G401 (cell line): ENCODE data around the gene CCNJL. TPM values are rescaled to one million over a fixed set of nuclear protein-coding genes. Genes with fewer than 3 reads are reported as not detected.

Source experiments
- DNase-seq: peaks from one replicate; pipeline ENCODE4 v3.0.0-alpha.2; 2015; ENCODE audit warnings: low spot score
- in situ Hi-C: cut with HindIII; loops from 2 replicates; pipeline ENCODE4 v1.10.0; 2016; ENCODE audit warnings: low sequenced_read_pairs, mixed read lengths
- total RNA-seq: library from RNA; depleted of rRNA; stranded (reverse); fragments of >200 nt; shearing (Covaris generic); gene quantifications from 2 replicates; pipeline ENCODE4 v1.2.3, GENCODE V29; 2014

The CCNJL gene
- total RNA-seq, 1 experiment from 2014 or later: 5.4 TPM

GRCh38 chr5:160297776-160298175, 14.6 kb downstream of the CCNJL start:
- DNase-seq: no peak
- in situ Hi-C loops: no loop called here

GRCh38 chr5:160297004-160297403, 15.4 kb downstream of the CCNJL start:
- no peak for DNase-seq
- in situ Hi-C loops: no loop called here

GRCh38 chr5:160296496-160296895, 15.9 kb downstream of the CCNJL start:
- in situ Hi-C loops: no loop called here
- no peak for DNase-seq

- peak; percentile 64 for DNase-seq
- in situ Hi-C loops: no loop called here
Observed at GRCh38 chr5:160293901-160294561, 18.3 kb downstream of the CCNJL start.

- in situ Hi-C loops: no loop called here
- no peak for DNase-seq
Observed at GRCh38 chr5:160293386-160293785, 19.0 kb downstream of the CCNJL start.

- in situ Hi-C loops: no loop called here
- no peak for DNase-seq
Observed at GRCh38 chr5:160291467-160291866, 20.9 kb downstream of the CCNJL start.

GRCh38 chr5:160290751-160291150, 21.6 kb downstream of the CCNJL start:
- no peak for DNase-seq
- in situ Hi-C loops: no loop called here

- no peak for DNase-seq
- in situ Hi-C loops: no loop called here
Observed at GRCh38 chr5:160289721-160290120, 22.6 kb downstream of the CCNJL start.

GRCh38 chr5:160289356-160289651, 23.1 kb downstream of the CCNJL start:
- DNase-seq: no peak
- in situ Hi-C loops: no loop called here

GRCh38 chr5:160287378-160288051, 24.8 kb downstream of the CCNJL start:
- peak; percentile 92 for DNase-seq
- in situ Hi-C loops: no loop called here

GRCh38 chr5:160286947-160287346, 25.4 kb downstream of the CCNJL start:
- in situ Hi-C loops: no loop called here
- DNase-seq: no peak

- in situ Hi-C loops: no loop called here
- DNase-seq: no peak
Observed at GRCh38 chr5:160285316-160285715, 27.0 kb downstream of the CCNJL start.

GRCh38 chr5:160284291-160284873, 28.0 kb downstream of the CCNJL start:
- in situ Hi-C loops: no loop called here
- DNase-seq: no peak

GRCh38 chr5:160281275-160281674, 31.1 kb downstream of the CCNJL start:
- no peak for DNase-seq
- in situ Hi-C loops: no loop called here

- in situ Hi-C loops: no loop called here
- no peak for DNase-seq
Observed at GRCh38 chr5:160280384-160281095, 31.8 kb downstream of the CCNJL start.

- in situ Hi-C loops: no loop called here
- DNase-seq: peak; percentile 79
Observed at GRCh38 chr5:160278343-160278742, 34.0 kb downstream of the CCNJL start.

GRCh38 chr5:160274483-160274931, 37.9 kb downstream of the CCNJL start:
- DNase-seq: no peak
- in situ Hi-C loops: no loop called here

- DNase-seq: no peak
- in situ Hi-C loops: no loop called here
Observed at GRCh38 chr5:160272889-160273288, 39.5 kb downstream of the CCNJL start.

- in situ Hi-C loops: no loop called here
- no peak for DNase-seq
Observed at GRCh38 chr5:160272264-160272663, 40.1 kb downstream of the CCNJL start.

GRCh38 chr5:160271836-160272235, 40.5 kb downstream of the CCNJL start:
- DNase-seq: no peak
- in situ Hi-C loops: no loop called here
